MM.1S (cell line): ENCODE data around the gene DOK6.

ENCODE experiments used
- DNase-seq: peaks from one replicate; pipeline ENCODE4 v3.0.0-alpha.2; 2015
- H2AFZ ChIP-seq: fragments of 300-600 bp; sonication (generic); 2 replicates; pipeline ENCODE4 v1.6.0; 2016; ENCODE audit warnings: antibody characterized with exemption, low read length
- H3F3A ChIP-seq: fragments of 300-600 bp; sonication (generic); 2 replicates; pipeline ENCODE4 v1.6.1; 2016; ENCODE audit warnings: mild to moderate bottlenecking, antibody characterized with exemption, low read length, moderate library complexity, mixed read lengths; ENCODE audit not compliant: insufficient read depth
- H3K27ac ChIP-seq: fragments of 300-600 bp; sonication (generic); 2 replicates; pipeline ENCODE4 v1.5.1; 2016; ENCODE audit warnings: mild to moderate bottlenecking, low read length
- H3K27me3 ChIP-seq: fragments of 300-600 bp; sonication (generic); replicated peaks from 2 replicates; pipeline ENCODE4 v1.6.0; 2016; ENCODE audit warnings: low read length; ENCODE audit not compliant: insufficient read depth
- H3K36me3 ChIP-seq: fragments of 300-600 bp; sonication (generic); replicated peaks from 2 replicates; pipeline ENCODE4 v1.6.1; 2016; ENCODE audit warnings: mild to moderate bottlenecking, low read length, mixed read lengths; ENCODE audit not compliant: insufficient read depth
- H3K4me1 ChIP-seq: fragments of 300-600 bp; sonication (generic); 2 replicates; pipeline ENCODE4 v1.6.1; 2016; ENCODE audit warnings: low read length, mixed read lengths
- H3K4me2 ChIP-seq: fragments of 300-600 bp; sonication (generic); 2 replicates; pipeline ENCODE4 v1.6.0; 2016; ENCODE audit warnings: low read depth, low read length
- H3K4me3 ChIP-seq: fragments of 300-600 bp; sonication (generic); 2 replicates; pipeline ENCODE4 v1.5.1; 2016; ENCODE audit warnings: low read length, mixed read lengths
- H3K79me2 ChIP-seq: fragments of 300-600 bp; sonication (generic); 2 replicates; pipeline ENCODE4 v1.6.1; 2016; ENCODE audit warnings: mixed run types, low read length, mixed read lengths
- H3K9ac ChIP-seq: fragments of 300-600 bp; sonication (generic); 2 replicates; pipeline ENCODE4 v1.6.1; 2016; ENCODE audit warnings: low read length, mixed read lengths
- H3K9me2 ChIP-seq: fragments of 300-600 bp; sonication (generic); replicated peaks from 2 replicates; pipeline ENCODE4 v1.6.1; 2016; ENCODE audit warnings: mild to moderate bottlenecking, low read length, mixed read lengths; ENCODE audit not compliant: insufficient read depth
- H3K9me3 ChIP-seq: fragments of 300-600 bp; sonication (generic); replicated peaks from 2 replicates; pipeline ENCODE4 v1.6.1; 2016; ENCODE audit warnings: mild to moderate bottlenecking, low read length, mixed read lengths; ENCODE audit not compliant: insufficient read depth
- H4K20me1 ChIP-seq: fragments of 300-600 bp; sonication (generic); 2 replicates; pipeline ENCODE4 v1.6.1; 2016; ENCODE audit warnings: mild to moderate bottlenecking, low read length, moderate library complexity, mixed read lengths; ENCODE audit not compliant: insufficient read depth
- EZH2 ChIP-seq: fragments of 300-600 bp; sonication (generic); optimal IDR thresholded peaks from 2 replicates; pipeline ENCODE3; 2017; ENCODE audit warnings: low read depth, mild to moderate bottlenecking, antibody characterized with exemption, low read length, mixed read lengths
- EZH2phosphoT487 ChIP-seq: fragments of 300-600 bp; sonication (generic); IDR thresholded peaks from 2 replicates; pipeline ENCODE4 v1.6.1; 2018; ENCODE audit warnings: antibody characterized with exemption, low read length
- TF ChIP-seq, protein P1 (sequence below): fragments of 300-600 bp; sonication (generic); IDR thresholded peaks from 2 replicates; pipeline ENCODE4 v1.5.1; 2016; ENCODE audit warnings: antibody characterized with exemption, low read length, mixed read lengths

DOK6 gene

DNA sequence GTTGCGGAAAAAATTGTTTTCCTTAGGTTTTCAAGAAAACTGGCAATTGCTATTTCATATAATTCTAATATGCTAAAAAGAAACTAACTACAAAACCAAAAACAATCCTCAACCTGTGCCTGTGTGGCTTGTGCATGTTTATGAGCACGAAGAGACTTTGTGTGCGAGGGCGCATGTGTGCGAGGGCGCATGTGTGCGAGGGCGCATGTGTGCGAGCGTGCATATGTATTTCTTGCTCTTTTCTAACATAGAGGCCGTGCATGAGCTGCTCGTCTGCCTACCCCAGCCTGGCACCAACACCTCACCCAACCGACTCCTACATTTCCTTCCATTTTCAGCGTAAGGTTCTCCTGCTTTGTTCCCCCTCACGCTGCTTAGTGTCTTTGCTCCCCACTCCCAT is 211.6 kb downstream of the DOK6 start:
- Histone ChIP-seq H3K4me1 (no peaks in the 10 kb centered on the region), H2AFZ (no peak overlapping the region), H3K36me3 (no peaks in the 10 kb centered on the region), H3K27me3 (no peaks in the 10 kb centered on the region), H3K9ac (no peak overlapping the region), H3K27ac (no peak overlapping the region), H3K79me2 (no peaks in the 10 kb centered on the region), H4K20me1 (no peaks in the 10 kb centered on the region), H3F3A (no peaks in the 10 kb centered on the region), H3K4me3 (no peak overlapping the region), H3K9me2 (no peaks in the 10 kb centered on the region), H3K9me3 (no peaks in the 10 kb centered on the region), H3K4me2 (no peak overlapping the region)
- no peak for DNase-seq
- TF ChIP-seq, protein P1, sequence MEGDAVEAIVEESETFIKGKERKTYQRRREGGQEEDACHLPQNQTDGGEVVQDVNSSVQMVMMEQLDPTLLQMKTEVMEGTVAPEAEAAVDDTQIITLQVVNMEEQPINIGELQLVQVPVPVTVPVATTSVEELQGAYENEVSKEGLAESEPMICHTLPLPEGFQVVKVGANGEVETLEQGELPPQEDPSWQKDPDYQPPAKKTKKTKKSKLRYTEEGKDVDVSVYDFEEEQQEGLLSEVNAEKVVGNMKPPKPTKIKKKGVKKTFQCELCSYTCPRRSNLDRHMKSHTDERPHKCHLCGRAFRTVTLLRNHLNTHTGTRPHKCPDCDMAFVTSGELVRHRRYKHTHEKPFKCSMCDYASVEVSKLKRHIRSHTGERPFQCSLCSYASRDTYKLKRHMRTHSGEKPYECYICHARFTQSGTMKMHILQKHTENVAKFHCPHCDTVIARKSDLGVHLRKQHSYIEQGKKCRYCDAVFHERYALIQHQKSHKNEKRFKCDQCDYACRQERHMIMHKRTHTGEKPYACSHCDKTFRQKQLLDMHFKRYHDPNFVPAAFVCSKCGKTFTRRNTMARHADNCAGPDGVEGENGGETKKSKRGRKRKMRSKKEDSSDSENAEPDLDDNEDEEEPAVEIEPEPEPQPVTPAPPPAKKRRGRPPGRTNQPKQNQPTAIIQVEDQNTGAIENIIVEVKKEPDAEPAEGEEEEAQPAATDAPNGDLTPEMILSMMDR, result no peak
- no peak for TF ChIP-seq EZH2phosphoT487
- no peak for TF ChIP-seq EZH2

DNA sequence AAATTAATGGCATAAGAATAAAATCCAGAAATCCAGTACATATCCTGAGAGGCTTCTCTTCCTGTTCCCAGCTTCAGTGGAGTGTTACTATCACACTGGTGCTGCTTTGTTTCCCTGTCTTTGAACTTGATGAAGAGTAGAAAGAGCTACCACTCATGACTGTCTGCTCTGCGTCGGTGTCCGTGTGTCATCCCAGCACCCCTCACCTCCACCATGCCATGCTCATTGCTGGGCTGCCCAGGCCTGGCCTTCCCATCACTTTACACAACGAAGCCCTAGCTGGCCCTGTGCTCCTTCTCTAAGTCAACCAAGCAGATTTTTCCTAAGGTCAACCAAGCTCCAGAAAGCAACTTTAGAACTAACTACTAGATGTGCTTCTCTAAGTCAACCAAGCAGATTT is 215.4 kb downstream of the DOK6 start:
- Histone ChIP-seq H3K4me1 (no peaks in the 10 kb centered on the region), H3K4me2 (no peak overlapping the region), H3K27me3 (no peaks in the 10 kb centered on the region), H3K9me2 (no peaks in the 10 kb centered on the region), H3F3A (no peaks in the 10 kb centered on the region), H3K79me2 (no peaks in the 10 kb centered on the region), H3K27ac (no peak overlapping the region), H3K9me3 (no peaks in the 10 kb centered on the region), H4K20me1 (no peaks in the 10 kb centered on the region), H2AFZ (no peak overlapping the region), H3K9ac (no peak overlapping the region), H3K36me3 (no peaks in the 10 kb centered on the region), H3K4me3 (no peak overlapping the region)
- DNase-seq, result no peak
- TF ChIP-seq, protein P1, result no peak
- TF ChIP-seq EZH2phosphoT487 (no peak), EZH2 (no peak)

DNA sequence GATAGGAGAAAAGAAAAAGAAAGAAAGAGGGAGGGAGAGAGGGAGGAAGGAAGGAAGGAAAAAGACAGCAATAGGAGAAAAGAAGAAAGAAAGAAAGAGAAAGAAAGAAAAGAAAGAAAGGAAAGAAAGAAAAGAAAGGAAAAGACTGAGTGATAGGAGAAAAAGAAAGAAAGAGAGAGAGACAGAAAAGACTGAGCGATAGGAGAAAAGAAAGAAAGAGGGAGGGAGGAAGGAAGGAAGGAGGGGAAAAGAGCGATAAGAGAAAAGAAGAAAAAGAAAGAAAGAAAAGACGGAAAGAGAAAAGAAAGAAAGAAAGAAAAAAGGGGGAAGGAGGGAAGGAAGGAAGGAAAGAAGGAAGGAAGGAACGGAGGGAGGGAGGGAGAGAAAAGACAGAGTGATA is 216.7 kb downstream of the DOK6 start:
- Histone ChIP-seq H3K9me3 (no peaks in the 10 kb centered on the region), H3F3A (no peaks in the 10 kb centered on the region), H3K9ac (no peak overlapping the region), H3K4me2 (no peak overlapping the region), H3K4me1 (no peaks in the 10 kb centered on the region), H3K27ac (no peak overlapping the region), H3K79me2 (no peaks in the 10 kb centered on the region), H2AFZ (no peak overlapping the region), H3K4me3 (no peak overlapping the region), H3K36me3 (no peaks in the 10 kb centered on the region), H3K27me3 (no peaks in the 10 kb centered on the region), H4K20me1 (no peaks in the 10 kb centered on the region), H3K9me2 (no peaks in the 10 kb centered on the region)
- DNase-seq, result no peak
- TF ChIP-seq, protein P1, result no peak
- no peak for TF ChIP-seq EZH2

DNA sequence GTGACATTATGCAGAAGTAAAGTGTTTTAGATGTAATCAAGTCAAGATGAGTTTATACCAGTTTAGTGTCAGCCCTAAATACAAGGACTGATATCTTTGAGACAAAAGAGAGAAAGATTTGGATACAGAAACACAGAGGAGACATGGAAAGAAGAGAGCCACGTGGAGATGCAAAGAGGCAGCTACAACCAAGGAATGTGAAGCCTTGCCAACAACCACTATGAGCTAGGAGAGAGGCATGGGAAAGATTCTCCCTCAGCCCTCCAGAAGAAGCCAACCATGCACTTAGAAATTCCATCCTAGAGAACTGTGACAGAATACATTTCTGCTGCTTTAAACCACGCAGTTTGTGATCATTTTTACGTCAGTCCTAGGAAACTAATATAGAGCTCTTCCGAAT is 217.2 kb downstream of the DOK6 start:
- no peaks in the 10 kb centered on the region for H3K79me2 ChIP-seq
- no peak overlapping the region for H3K4me2 ChIP-seq
- no peak overlapping the region for H2AFZ ChIP-seq
- no peak overlapping the region for H3K27ac ChIP-seq
- no peak overlapping the region for H3K4me3 ChIP-seq
- no peaks in the 10 kb centered on the region for H3K36me3 ChIP-seq
- H3K9me3 ChIP-seq, result no peaks in the 10 kb centered on the region
- H4K20me1 ChIP-seq, result no peaks in the 10 kb centered on the region
- no peak for DNase-seq
- H3K27me3 ChIP-seq, result no peaks in the 10 kb centered on the region
- TF ChIP-seq EZH2 (no peak), EZH2phosphoT487 (no peak)
- TF ChIP-seq, protein P1, result no peak
- no peaks in the 10 kb centered on the region for H3K4me1 ChIP-seq
- H3F3A ChIP-seq, result no peaks in the 10 kb centered on the region
- no peaks in the 10 kb centered on the region for H3K9me2 ChIP-seq
- H3K9ac ChIP-seq, result no peak overlapping the region
